Stimulated activated CD4-positive, alpha-beta T cell treated with anti-CD3 and anti-CD28 coated beads, Interleukin-2, amount 100 ng/mL, for 4 hours (primary cell): ENCODE measurements around the gene GNB1L.

ENCODE experiments used
- DNase-seq: peaks from one replicate; pipeline ENCODE4 v3.0.0-alpha.2; 2020; ENCODE audit warnings: low read depth

GNB1L gene

GRCh38 chr22:19775496-19776325 is 79.0 kb downstream of the GNB1L start:
- DNase-seq, result no peak

- no peak for DNase-seq
Observed at GRCh38 chr22:19774628-19775027, 80.0 kb downstream of the GNB1L start.

GRCh38 chr22:19773470-19774040 is 81.1 kb downstream of the GNB1L start:
- DNase-seq, result no peak

- DNase-seq, result no peak
Observed at GRCh38 chr22:19772673-19773469, 81.8 kb downstream of the GNB1L start.

- DNase-seq, result no peak
Observed at GRCh38 chr22:19772422-19772672, 82.3 kb downstream of the GNB1L start.

- DNase-seq, result no peak
Observed at GRCh38 chr22:19770349-19771220, 84.1 kb downstream of the GNB1L start.

- DNase-seq, result no peak
Observed at GRCh38 chr22:19769393-19769715, 85.3 kb downstream of the GNB1L start.

- DNase-seq, result no peak
Observed at GRCh38 chr22:19767427-19768341, 87.0 kb downstream of the GNB1L start.

GRCh38 chr22:19766511-19767426 is 87.9 kb downstream of the GNB1L start:
- peak; percentile 31 for DNase-seq

- DNase-seq, result no peak
Observed at GRCh38 chr22:19766240-19766510, 88.5 kb downstream of the GNB1L start.

- DNase-seq, result no peak
Observed at GRCh38 chr22:19765477-19766239, 89.0 kb downstream of the GNB1L start.

GRCh38 chr22:19764636-19765476 is 89.8 kb downstream of the GNB1L start:
- no peak for DNase-seq

GRCh38 chr22:19764299-19764593 is 90.4 kb downstream of the GNB1L start:
- DNase-seq, result no peak

GRCh38 chr22:19763458-19764298 is 91.0 kb downstream of the GNB1L start:
- no peak for DNase-seq

- DNase-seq, result no peak
Observed at GRCh38 chr22:19762568-19763457, 91.9 kb downstream of the GNB1L start.

- no peak for DNase-seq
Observed at GRCh38 chr22:19761725-19762567, 92.7 kb downstream of the GNB1L start.
